ENCODE data around the gene ABCG4. TPM values are rescaled to one million over a fixed set of nuclear protein-coding genes. Genes with fewer than 3 reads are reported as not detected.
"Not testable (repeated sequence)": the region's sequence is repeated elsewhere in the genome, so short reads cannot be mapped to it uniquely, and the experiment has no call there.

ABCG4 gene
- total RNA-seq, 6 donors from 2014 or later: 0.06 to 0.78 TPM; not detected in 4

- Histone ChIP-seq H3K4me1 (peaks cover 13 to 25% (median 15%) of the 10 kb centered on the region in 4 donors), H3K36me3 (peaks cover 0 to 23% (median 10%) of the 10 kb centered on the region in 4 donors), H3K4me3 (peak overlapping the region; percentile 87 to 99 (median 90)), H3K27ac (peak overlapping the region; percentile 57 to 87 (median 86)), H3K9me3 (no peaks in the 10 kb centered on the region), H3K27me3 (no peaks in the 10 kb centered on the region)
- DNase-seq (no peak), ATAC-seq (ENCODE audit: low FRiP score in 2 of 2) (peak in 1 of 2 donors; percentile 76)
- TF ChIP-seq POLR2AphosphoS5 (IDR thresholded peaks at IDR 0.05) (no peak), POLR2A (IDR thresholded peaks at IDR 0.05) (no peak), EP300 (IDR thresholded peaks at IDR 0.05) (no peak)
- TF ChIP-seq, protein P1, sequence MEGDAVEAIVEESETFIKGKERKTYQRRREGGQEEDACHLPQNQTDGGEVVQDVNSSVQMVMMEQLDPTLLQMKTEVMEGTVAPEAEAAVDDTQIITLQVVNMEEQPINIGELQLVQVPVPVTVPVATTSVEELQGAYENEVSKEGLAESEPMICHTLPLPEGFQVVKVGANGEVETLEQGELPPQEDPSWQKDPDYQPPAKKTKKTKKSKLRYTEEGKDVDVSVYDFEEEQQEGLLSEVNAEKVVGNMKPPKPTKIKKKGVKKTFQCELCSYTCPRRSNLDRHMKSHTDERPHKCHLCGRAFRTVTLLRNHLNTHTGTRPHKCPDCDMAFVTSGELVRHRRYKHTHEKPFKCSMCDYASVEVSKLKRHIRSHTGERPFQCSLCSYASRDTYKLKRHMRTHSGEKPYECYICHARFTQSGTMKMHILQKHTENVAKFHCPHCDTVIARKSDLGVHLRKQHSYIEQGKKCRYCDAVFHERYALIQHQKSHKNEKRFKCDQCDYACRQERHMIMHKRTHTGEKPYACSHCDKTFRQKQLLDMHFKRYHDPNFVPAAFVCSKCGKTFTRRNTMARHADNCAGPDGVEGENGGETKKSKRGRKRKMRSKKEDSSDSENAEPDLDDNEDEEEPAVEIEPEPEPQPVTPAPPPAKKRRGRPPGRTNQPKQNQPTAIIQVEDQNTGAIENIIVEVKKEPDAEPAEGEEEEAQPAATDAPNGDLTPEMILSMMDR (IDR thresholded peaks at IDR 0.05): no peak
- 0% methylated on average over 11 to 20 of the region's 20 CpGs for WGBS, 2 donors
Observed at GRCh38 chr11:119121811-119122124, 27.1 kb upstream of the ABCG4 start.

DNA sequence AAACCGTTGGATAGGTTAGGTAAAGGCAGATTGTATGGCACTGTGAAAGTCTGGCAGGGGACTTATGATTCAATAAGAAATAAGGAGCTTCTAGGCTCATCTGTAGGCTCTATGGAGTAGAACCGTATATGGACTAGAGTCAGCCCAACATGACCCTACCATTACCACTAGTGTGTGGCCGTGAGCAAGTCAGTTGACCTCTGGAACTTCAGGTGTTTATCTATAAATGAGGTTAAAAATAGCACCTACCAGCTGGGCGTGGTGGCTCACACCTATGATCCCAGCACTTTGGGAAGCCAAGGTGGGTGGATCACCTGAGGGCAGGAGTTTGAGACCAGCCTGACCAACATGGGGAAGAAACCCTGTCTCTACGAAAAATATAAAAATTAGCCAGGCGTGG is 23.0 kb upstream of the ABCG4 start:
- Histone ChIP-seq H3K4me1 (peaks cover 9 to 19% (median 10%) of the 10 kb centered on the region in 4 donors), H3K27ac (no peak overlapping the region), H3K9me3 (no peaks in the 10 kb centered on the region), H3K27me3 (no peaks in the 10 kb centered on the region), H3K36me3 (peaks cover 0 to 62% (median 28%) of the 10 kb centered on the region in 4 donors), H3K4me3 (no peak overlapping the region)
- TF ChIP-seq POLR2A (IDR thresholded peaks at IDR 0.05) (no peak), POLR2AphosphoS5 (IDR thresholded peaks at IDR 0.05) (no peak), EP300 (IDR thresholded peaks at IDR 0.05) (no peak)
- TF ChIP-seq, protein P1 (IDR thresholded peaks at IDR 0.05): no peak
- 92 to 93% methylated on average over 6 of the region's 6 CpGs for WGBS, 2 donors
- DNase-seq (no peak), ATAC-seq (ENCODE audit: low FRiP score in 2 of 2) (no peak)

DNA sequence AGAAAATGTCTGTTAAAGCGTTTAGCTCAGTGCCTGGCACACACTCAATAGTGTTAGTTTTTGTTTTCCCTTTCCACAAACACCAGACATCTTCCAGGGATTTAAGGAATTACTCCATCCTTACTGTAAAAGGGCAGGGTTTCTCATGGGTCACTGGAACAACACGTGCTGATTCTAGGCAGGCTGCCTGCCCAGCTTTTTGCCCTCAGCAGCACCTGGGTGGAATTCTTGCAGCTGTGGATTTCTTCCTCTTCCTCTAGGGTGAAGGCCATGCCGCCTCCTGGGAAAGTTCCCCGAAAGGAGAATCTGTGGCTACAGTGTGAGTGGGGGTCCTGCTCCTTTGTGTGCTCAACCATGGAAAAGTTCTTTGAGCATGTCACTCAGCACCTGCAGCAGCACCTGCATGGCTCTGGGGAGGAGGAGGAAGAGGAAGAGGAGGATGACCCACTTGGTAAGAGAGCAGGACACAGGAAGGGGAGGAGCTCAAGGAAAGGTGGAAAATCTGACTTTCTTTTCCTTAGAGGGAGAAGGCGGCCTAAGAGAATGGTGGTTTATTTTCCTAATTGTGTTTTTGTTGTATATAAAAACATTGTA is 22.1 kb upstream of the ABCG4 start:
- no peak for TF ChIP-seq POLR2A (IDR thresholded peaks at IDR 0.05)
- TF ChIP-seq EP300 (IDR thresholded peaks at IDR 0.05): no peak
- TF ChIP-seq POLR2AphosphoS5 (IDR thresholded peaks at IDR 0.05): no peak
- TF ChIP-seq, protein P1 (IDR thresholded peaks at IDR 0.05): no peak
- H3K27me3 ChIP-seq: no peaks in the 10 kb centered on the region
- peaks cover 7 to 16% (median 9%) of the 10 kb centered on the region in 4 donors for H3K4me1 ChIP-seq
- DNase-seq (no peak), ATAC-seq (ENCODE audit: low FRiP score in 2 of 2) (no peak)
- H3K4me3 ChIP-seq: no peak overlapping the region
- H3K36me3 ChIP-seq: peaks cover 8 to 71% (median 34%) of the 10 kb centered on the region in 4 donors
- H3K27ac ChIP-seq: no peak overlapping the region
- WGBS, 2 donors: 75 to 78% methylated on average over 5 of the region's 5 CpGs
- H3K9me3 ChIP-seq: no peaks in the 10 kb centered on the region

DNA sequence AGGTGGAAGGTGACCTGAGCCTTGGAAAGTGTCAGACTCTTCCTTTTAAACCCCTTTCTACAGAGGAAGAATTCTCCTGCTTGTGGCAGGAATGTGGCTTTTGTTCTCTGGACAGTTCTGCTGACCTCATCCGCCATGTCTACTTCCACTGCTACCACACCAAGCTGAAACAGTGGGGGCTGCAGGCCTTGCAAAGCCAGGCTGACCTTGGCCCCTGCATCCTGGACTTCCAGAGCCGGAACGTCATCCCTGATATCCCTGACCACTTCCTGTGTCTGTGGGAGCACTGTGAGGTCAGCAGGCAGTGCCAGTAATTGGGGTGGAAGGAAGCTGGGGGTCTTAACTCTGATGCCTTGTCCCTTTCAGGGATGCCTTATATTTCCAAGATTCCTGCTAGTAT is 18.2 kb upstream of the ABCG4 start:
- Histone ChIP-seq H3K27ac (no peak overlapping the region), H3K27me3 (no peaks in the 10 kb centered on the region), H3K4me3 (no peak overlapping the region), H3K4me1 (no peaks in the 10 kb centered on the region), H3K36me3 (peaks cover 17 to 85% (median 53%) of the 10 kb centered on the region in 4 donors), H3K9me3 (no peaks in the 10 kb centered on the region)
- no peak for TF ChIP-seq EP300 (IDR thresholded peaks at IDR 0.05)
- DNase-seq (no peak), ATAC-seq (ENCODE audit: low FRiP score in 2 of 2) (no peak)
- 53 to 69% methylated on average over 3 of the region's 3 CpGs for WGBS, 2 donors

- WGBS, 2 donors: 56 to 61% methylated on average over 4 of the region's 4 CpGs
- H3K4me3 ChIP-seq: no peak overlapping the region
- TF ChIP-seq, protein P1 (IDR thresholded peaks at IDR 0.05): peak in 4 of 6 experiments; percentile 13 to 37 (median 30)
- TF ChIP-seq POLR2A (IDR thresholded peaks at IDR 0.05): no peak
- no peak overlapping the region for H3K27ac ChIP-seq
- peaks cover 0 to 4% (median 0%) of the 10 kb centered on the region in 4 donors for H3K4me1 ChIP-seq
- ATAC-seq (ENCODE audit: low FRiP score in 2 of 2) (peak; percentile 15 to 45), DNase-seq (no peak)
- H3K36me3 ChIP-seq: peaks cover 17 to 56% (median 44%) of the 10 kb centered on the region in 4 donors
- H3K27me3 ChIP-seq: no peaks in the 10 kb centered on the region
- H3K9me3 ChIP-seq: no peaks in the 10 kb centered on the region
Observed at GRCh38 chr11:119134389-119134978, 14.4 kb upstream of the ABCG4 start.

- DNase-seq; ATAC-seq (ENCODE audit: low FRiP score in 2 of 2); H3K9me3 ChIP-seq; H3K36me3 ChIP-seq; H3K27me3 ChIP-seq; H3K4me3 ChIP-seq; H3K27ac ChIP-seq; H3K4me1 ChIP-seq: not testable (repeated sequence)
- 90 to 91% methylated on average over 10 of the region's 10 CpGs for WGBS, 2 donors
Observed at GRCh38 chr11:119139276-119139675, 9.6 kb upstream of the ABCG4 start.
